ENCODE results near the gene DBP.
"Not testable (repeated sequence)": the region's sequence is repeated elsewhere in the genome, so short reads cannot be mapped to it uniquely, and the experiment has no call there.

DBP gene, protein sequence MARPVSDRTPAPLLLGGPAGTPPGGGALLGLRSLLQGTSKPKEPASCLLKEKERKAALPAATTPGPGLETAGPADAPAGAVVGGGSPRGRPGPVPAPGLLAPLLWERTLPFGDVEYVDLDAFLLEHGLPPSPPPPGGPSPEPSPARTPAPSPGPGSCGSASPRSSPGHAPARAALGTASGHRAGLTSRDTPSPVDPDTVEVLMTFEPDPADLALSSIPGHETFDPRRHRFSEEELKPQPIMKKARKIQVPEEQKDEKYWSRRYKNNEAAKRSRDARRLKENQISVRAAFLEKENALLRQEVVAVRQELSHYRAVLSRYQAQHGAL
- 29.8 to 42.7 (median 37.8) reads per million in 3 donors for total RNA-seq

DNA sequence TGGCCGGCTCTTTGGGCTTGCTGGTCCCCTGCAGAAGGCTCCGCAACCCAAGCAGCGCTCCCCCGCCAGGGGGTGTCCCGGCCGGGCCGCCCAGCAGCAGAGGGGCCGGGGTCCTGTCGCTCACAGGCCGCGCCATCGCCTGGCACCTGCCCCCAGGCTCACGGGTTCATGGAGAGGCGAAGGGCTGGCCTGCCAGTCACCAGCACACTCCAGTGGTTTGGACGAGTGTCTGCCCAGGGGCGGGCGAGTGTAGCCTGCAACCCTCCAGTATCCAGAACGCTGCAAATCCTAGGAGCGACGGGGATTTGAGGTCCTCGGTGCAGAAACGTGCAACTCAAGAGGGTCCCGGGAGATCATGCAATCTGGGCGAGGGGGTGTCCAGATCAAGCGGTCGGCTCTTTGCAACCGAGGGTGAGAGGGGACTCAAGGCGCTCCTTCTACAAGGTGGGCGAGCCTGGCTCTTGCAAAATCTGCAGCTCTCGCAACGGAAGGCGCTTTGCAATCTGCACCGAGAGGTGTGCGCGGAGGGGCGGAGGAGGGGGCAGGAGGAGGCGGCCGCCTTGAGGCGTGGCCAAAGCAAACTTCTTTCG, at the start of gene DBP:
TSS of gene DBP (minus strand) at position 521 of the 590 bp plus-strand sequence. CDS start at position 136, 385 bp downstream.
- H3K9me3 ChIP-seq (ENCODE audit: control insufficient read depth, low read length), result no peaks in the 10 kb centered on the region
- peak within 1 kb of the TSS; percentile 88 for H3K27ac ChIP-seq (ENCODE audit: insufficient read depth, low read length, poor library complexity, severe bottlenecking)
- H3K4me1 ChIP-seq (ENCODE audit: control insufficient read depth, insufficient read depth, low read length, poor library complexity, severe bottlenecking), result peaks cover 22% of the 10 kb centered on the region
- H3K4me3 ChIP-seq (ENCODE audit: insufficient read depth, low read depth, low read length, poor library complexity, severe bottlenecking), result peak within 1 kb of the TSS; percentile 95
- peaks cover 13% of the 10 kb centered on the region for H3K36me3 ChIP-seq (ENCODE audit: control insufficient read depth, insufficient read depth, low read length)
- no peak for DNase-seq
- H3K27me3 ChIP-seq (replicated peaks; ENCODE audit: control insufficient read depth, insufficient read depth, low read length, poor library complexity, severe bottlenecking), result no peaks in the 10 kb centered on the region

DNA sequence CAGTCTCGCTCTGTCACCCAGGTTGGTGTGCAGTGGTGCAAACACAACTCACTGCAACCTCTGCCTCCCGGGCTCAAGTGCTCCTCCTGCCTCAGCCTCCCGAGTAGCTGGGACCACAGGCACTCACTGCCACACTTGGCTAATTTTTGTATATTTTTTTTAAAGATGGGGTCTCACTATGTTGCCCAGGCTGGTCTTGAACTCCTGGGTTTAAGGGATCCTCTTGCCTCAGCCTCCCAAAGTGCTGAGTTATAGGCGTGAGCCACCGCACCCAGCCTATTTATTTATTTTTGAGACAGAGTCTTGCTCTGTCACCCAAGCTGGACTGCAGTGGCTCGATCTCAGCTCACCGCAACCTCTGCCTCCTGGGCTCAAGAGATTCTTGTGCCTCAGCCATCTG, 49.5 kb upstream of the DBP start:
- not testable (repeated sequence) for H3K9me3 ChIP-seq (ENCODE audit: control insufficient read depth, low read length); H3K4me3 ChIP-seq (ENCODE audit: insufficient read depth, low read depth, low read length, poor library complexity, severe bottlenecking); DNase-seq; H3K27ac ChIP-seq (ENCODE audit: insufficient read depth, low read length, poor library complexity, severe bottlenecking); H3K36me3 ChIP-seq (ENCODE audit: control insufficient read depth, insufficient read depth, low read length); H3K27me3 ChIP-seq (replicated peaks; ENCODE audit: control insufficient read depth, insufficient read depth, low read length, poor library complexity, severe bottlenecking); H3K4me1 ChIP-seq (ENCODE audit: control insufficient read depth, insufficient read depth, low read length, poor library complexity, severe bottlenecking)

DNA sequence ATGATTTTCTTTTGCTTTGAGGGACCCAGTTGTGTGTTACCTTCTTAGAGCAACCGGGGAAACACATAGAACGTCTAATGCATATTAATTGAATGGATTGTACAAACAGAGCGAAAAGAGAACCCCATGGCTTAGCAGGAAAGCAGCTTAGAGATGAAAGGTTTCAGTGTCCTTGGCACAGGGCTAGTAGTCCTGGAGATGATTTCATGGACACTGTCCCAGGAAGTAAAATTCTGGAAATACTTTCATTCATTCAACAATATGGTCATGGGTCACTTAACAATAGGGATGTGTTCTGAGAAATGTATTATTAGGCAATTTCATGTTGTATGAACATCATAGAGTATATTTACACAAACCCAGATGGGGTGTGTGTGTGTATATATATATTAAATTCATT, 48.9 kb upstream of the DBP start:
- H3K4me1 ChIP-seq (ENCODE audit: control insufficient read depth, insufficient read depth, low read length, poor library complexity, severe bottlenecking), result no peaks in the 10 kb centered on the region
- no peaks in the 10 kb centered on the region for H3K9me3 ChIP-seq (ENCODE audit: control insufficient read depth, low read length)
- no peak overlapping the region for H3K4me3 ChIP-seq (ENCODE audit: insufficient read depth, low read depth, low read length, poor library complexity, severe bottlenecking)
- DNase-seq, result no peak
- H3K27ac ChIP-seq (ENCODE audit: insufficient read depth, low read length, poor library complexity, severe bottlenecking), result no peak overlapping the region
- H3K36me3 ChIP-seq (ENCODE audit: control insufficient read depth, insufficient read depth, low read length), result no peaks in the 10 kb centered on the region
- H3K27me3 ChIP-seq (replicated peaks; ENCODE audit: control insufficient read depth, insufficient read depth, low read length, poor library complexity, severe bottlenecking), result no peaks in the 10 kb centered on the region

DNA sequence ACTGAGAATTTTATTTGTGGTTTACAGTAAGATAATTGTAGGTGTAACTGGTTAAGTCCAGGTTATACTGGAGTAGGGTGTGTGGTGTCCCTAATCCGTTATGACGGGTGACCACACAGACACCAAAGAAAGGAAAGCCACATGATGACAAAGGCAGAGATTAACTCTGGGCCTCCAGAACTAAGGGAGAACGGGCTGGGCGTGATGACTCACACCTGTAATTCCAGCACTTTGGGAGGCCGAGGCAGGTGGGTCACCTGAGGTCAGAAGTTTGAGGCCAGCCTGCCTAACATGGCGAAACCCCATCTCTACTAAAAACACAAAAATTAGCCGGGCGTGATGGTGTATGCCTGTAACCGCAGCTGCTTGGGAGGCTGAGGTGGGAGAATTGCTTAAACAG, 48.4 kb upstream of the DBP start:
- Histone ChIP-seq H3K4me3 (ENCODE audit: insufficient read depth, low read depth, low read length, poor library complexity, severe bottlenecking) (no peak overlapping the region), H3K4me1 (ENCODE audit: control insufficient read depth, insufficient read depth, low read length, poor library complexity, severe bottlenecking) (no peaks in the 10 kb centered on the region), H3K27ac (ENCODE audit: insufficient read depth, low read length, poor library complexity, severe bottlenecking) (no peak overlapping the region), H3K36me3 (ENCODE audit: control insufficient read depth, insufficient read depth, low read length) (no peaks in the 10 kb centered on the region), H3K27me3 (replicated peaks; ENCODE audit: control insufficient read depth, insufficient read depth, low read length, poor library complexity, severe bottlenecking) (no peaks in the 10 kb centered on the region), H3K9me3 (ENCODE audit: control insufficient read depth, low read length) (no peaks in the 10 kb centered on the region)
- DNase-seq, result no peak

DNA sequence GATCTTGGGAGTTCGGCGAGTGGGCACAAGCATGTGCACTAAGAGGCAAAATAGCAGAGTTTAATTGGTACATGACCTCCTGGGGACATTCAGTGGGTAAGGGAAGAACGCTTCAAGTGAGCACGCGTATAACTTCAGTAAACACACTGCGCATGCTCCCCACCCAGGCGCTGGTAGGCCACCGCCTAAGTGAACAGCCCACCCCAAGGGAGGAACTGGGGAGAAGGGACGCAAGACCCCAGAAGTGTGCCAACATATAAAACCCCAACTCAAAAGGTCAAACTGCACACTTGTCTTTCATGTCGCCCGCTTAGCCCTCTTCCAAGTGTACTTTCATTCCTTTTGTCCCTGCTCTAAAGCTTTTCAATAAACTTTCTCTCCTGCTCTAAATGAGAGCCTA, 46.2 kb upstream of the DBP start:
- no peaks in the 10 kb centered on the region for H3K27me3 ChIP-seq (replicated peaks; ENCODE audit: control insufficient read depth, insufficient read depth, low read length, poor library complexity, severe bottlenecking)
- H3K36me3 ChIP-seq (ENCODE audit: control insufficient read depth, insufficient read depth, low read length), result no peaks in the 10 kb centered on the region
- no peak overlapping the region for H3K4me3 ChIP-seq (ENCODE audit: insufficient read depth, low read depth, low read length, poor library complexity, severe bottlenecking)
- H3K9me3 ChIP-seq (ENCODE audit: control insufficient read depth, low read length), result no peaks in the 10 kb centered on the region
- no peaks in the 10 kb centered on the region for H3K4me1 ChIP-seq (ENCODE audit: control insufficient read depth, insufficient read depth, low read length, poor library complexity, severe bottlenecking)
- no peak overlapping the region for H3K27ac ChIP-seq (ENCODE audit: insufficient read depth, low read length, poor library complexity, severe bottlenecking)
- DNase-seq, result no peak

DNA sequence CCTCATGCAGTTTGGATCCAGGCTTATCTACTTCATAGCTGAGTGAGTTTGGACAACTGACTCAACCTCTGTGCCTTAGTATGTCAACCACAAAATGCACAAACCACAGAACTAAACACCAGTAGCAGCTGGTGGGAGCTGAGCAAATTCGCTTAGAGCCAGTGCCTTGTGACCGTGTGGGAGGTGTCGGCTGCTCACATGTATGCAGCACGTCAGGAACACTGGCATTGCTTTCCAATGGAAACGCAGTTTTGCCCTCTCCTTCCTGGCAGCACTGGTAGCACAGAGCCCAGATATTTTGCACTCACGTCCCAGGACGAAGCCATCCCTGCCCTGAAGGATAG, 43.9 kb upstream of the DBP start:
- Histone ChIP-seq H3K4me1 (ENCODE audit: control insufficient read depth, insufficient read depth, low read length, poor library complexity, severe bottlenecking) (no peaks in the 10 kb centered on the region), H3K4me3 (ENCODE audit: insufficient read depth, low read depth, low read length, poor library complexity, severe bottlenecking) (no peak overlapping the region), H3K9me3 (ENCODE audit: control insufficient read depth, low read length) (no peaks in the 10 kb centered on the region), H3K27me3 (replicated peaks; ENCODE audit: control insufficient read depth, insufficient read depth, low read length, poor library complexity, severe bottlenecking) (no peaks in the 10 kb centered on the region), H3K27ac (ENCODE audit: insufficient read depth, low read length, poor library complexity, severe bottlenecking) (no peak overlapping the region), H3K36me3 (ENCODE audit: control insufficient read depth, insufficient read depth, low read length) (no peaks in the 10 kb centered on the region)
- DNase-seq, result no peak

DNA sequence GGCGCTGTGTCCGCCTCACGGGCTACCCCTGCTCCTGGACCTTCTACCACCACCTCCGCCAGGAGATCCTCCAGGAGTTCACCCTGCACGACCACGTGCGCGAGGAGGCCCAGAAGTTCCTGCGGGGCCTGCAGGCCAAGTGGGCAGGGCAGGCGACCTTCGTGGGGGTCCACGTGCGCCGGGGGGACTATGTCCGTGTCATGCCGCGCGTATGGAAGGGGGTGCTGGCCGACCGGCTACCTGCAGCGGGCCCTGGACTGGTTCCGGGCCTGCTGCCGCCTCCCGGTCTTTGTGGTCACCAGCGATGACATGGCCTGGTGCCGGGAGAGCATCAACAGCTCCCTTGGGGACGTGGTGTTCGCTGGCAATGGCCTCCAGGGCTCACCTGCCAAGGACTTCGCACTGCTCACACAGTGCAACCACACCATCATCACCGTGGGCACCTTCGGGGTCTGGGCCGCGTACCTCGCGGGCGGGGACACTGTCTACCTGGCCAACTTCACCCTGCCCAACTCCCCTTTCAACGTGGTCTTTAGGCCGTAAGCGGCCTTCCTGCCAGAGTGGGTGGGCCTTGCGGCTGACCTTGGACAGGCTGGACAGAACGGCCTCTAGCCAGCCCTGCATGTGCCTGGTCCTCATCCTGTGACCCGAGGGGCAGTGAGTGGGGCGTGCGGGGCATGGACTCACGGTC, 43.4 kb upstream of the DBP start:
- Histone ChIP-seq H3K4me1 (ENCODE audit: control insufficient read depth, insufficient read depth, low read length, poor library complexity, severe bottlenecking) (no peaks in the 10 kb centered on the region), H3K27me3 (replicated peaks; ENCODE audit: control insufficient read depth, insufficient read depth, low read length, poor library complexity, severe bottlenecking) (no peaks in the 10 kb centered on the region), H3K36me3 (ENCODE audit: control insufficient read depth, insufficient read depth, low read length) (no peaks in the 10 kb centered on the region), H3K27ac (ENCODE audit: insufficient read depth, low read length, poor library complexity, severe bottlenecking) (no peak overlapping the region), H3K4me3 (ENCODE audit: insufficient read depth, low read depth, low read length, poor library complexity, severe bottlenecking) (no peak overlapping the region), H3K9me3 (ENCODE audit: control insufficient read depth, low read length) (no peaks in the 10 kb centered on the region)
- DNase-seq, result no peak

DNA sequence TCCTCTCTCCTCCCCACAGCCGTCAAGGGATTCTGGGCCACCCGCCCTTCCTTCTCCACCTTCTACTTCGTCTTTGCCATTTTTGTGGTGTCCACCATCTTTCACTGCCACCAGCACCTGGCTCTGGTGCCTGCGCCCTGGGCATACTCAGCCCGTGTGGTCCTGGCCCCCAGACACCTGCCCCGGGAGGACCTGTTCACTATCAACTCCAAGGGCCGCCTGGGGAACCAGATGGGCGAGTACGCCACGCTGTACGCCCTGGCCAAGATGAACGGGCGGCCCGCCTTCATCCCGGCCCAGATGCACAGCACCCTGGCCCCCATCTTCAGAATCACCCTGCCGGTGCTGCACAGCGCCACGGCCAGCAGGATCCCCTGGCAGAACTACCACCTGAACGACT, 42.8 kb upstream of the DBP start:
- not testable (repeated sequence) for H3K4me1 ChIP-seq (ENCODE audit: control insufficient read depth, insufficient read depth, low read length, poor library complexity, severe bottlenecking); H3K9me3 ChIP-seq (ENCODE audit: control insufficient read depth, low read length); H3K36me3 ChIP-seq (ENCODE audit: control insufficient read depth, insufficient read depth, low read length); H3K4me3 ChIP-seq (ENCODE audit: insufficient read depth, low read depth, low read length, poor library complexity, severe bottlenecking); H3K27ac ChIP-seq (ENCODE audit: insufficient read depth, low read length, poor library complexity, severe bottlenecking); DNase-seq; H3K27me3 ChIP-seq (replicated peaks; ENCODE audit: control insufficient read depth, insufficient read depth, low read length, poor library complexity, severe bottlenecking)

DNA sequence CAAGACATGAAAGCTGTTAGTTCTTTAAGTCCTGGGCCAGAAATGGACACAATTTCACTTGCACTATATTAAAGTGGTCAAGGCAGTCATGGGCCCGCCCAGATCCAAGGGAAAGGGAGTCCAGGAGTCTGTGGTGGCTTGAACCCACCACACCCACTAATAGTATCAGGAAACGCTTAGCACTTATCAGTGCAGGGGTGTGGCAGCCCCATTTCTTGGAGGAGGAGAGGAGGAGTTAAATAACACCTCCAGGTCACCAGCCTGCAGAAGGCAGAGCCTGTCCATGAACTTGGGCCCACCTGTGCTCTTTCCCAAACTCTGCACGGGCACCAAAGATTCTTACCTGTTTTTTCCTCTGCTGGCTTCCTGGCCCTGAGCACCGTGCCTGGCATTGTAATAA, 41.0 kb upstream of the DBP start:
- no peak for DNase-seq
- no peak overlapping the region for H3K27ac ChIP-seq (ENCODE audit: insufficient read depth, low read length, poor library complexity, severe bottlenecking)
- H3K4me3 ChIP-seq (ENCODE audit: insufficient read depth, low read depth, low read length, poor library complexity, severe bottlenecking), result no peak overlapping the region
- no peaks in the 10 kb centered on the region for H3K27me3 ChIP-seq (replicated peaks; ENCODE audit: control insufficient read depth, insufficient read depth, low read length, poor library complexity, severe bottlenecking)
- no peaks in the 10 kb centered on the region for H3K9me3 ChIP-seq (ENCODE audit: control insufficient read depth, low read length)
- no peaks in the 10 kb centered on the region for H3K4me1 ChIP-seq (ENCODE audit: control insufficient read depth, insufficient read depth, low read length, poor library complexity, severe bottlenecking)
- no peaks in the 10 kb centered on the region for H3K36me3 ChIP-seq (ENCODE audit: control insufficient read depth, insufficient read depth, low read length)

DNA sequence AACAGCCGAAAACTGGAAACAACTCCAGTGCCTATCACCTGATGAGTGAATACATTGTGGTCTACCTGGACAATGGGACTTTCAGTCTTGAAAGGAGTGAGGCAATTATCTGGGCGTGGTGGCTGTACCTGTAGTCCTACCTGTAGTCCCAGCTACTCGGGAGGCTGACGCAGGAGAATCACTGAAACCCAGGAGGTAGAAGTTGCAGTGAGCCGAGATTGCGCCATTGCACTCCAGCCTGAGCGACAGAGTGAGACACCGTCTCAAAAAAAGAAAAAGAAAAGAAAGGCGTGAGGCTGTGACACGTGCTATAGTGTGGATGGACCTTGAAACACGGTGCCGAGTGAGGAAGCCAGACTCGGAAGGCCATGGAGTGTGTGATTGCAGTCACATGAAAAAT, 39.7 kb upstream of the DBP start:
- Histone ChIP-seq H3K4me1 (ENCODE audit: control insufficient read depth, insufficient read depth, low read length, poor library complexity, severe bottlenecking) (no peaks in the 10 kb centered on the region), H3K27me3 (replicated peaks; ENCODE audit: control insufficient read depth, insufficient read depth, low read length, poor library complexity, severe bottlenecking) (no peaks in the 10 kb centered on the region), H3K27ac (ENCODE audit: insufficient read depth, low read length, poor library complexity, severe bottlenecking) (no peak overlapping the region), H3K9me3 (ENCODE audit: control insufficient read depth, low read length) (no peaks in the 10 kb centered on the region), H3K4me3 (ENCODE audit: insufficient read depth, low read depth, low read length, poor library complexity, severe bottlenecking) (no peak overlapping the region), H3K36me3 (ENCODE audit: control insufficient read depth, insufficient read depth, low read length) (no peaks in the 10 kb centered on the region)
- no peak for DNase-seq
